Esophagus muscularis mucosa (tissue), 3 donors: ENCODE data around the gene PAQR7.

Experiments
- CTCF ChIP-seq, 3 experiments: fragments of 200-600 bp in 2 of 3; fragments of 450-650 bp in 1 of 3; sonication (generic) in 2 of 3; IDR thresholded peaks; one replicate each; pipeline ENCODE4 v1.5.1; 2017 to 2019; ENCODE audit warnings: antibody characterized with exemption in 3 of 3, mild to moderate bottlenecking in 2 of 3, moderate library complexity in 1 of 3
- POLR2A ChIP-seq: fragments of 450-650 bp; IDR thresholded peaks from one replicate; pipeline ENCODE4 v1.6.1; 2017; ENCODE audit warnings: antibody characterized with exemption, moderate library complexity, mild to moderate bottlenecking, low read depth
- POLR2AphosphoS5 ChIP-seq, 2 donors: sonication (generic); formaldehyde crosslinking; IDR thresholded peaks; one replicate each; pipeline ENCODE4 v1.6.1; 2017; ENCODE audit warnings: antibody characterized with exemption in 2 of 2

DNA sequence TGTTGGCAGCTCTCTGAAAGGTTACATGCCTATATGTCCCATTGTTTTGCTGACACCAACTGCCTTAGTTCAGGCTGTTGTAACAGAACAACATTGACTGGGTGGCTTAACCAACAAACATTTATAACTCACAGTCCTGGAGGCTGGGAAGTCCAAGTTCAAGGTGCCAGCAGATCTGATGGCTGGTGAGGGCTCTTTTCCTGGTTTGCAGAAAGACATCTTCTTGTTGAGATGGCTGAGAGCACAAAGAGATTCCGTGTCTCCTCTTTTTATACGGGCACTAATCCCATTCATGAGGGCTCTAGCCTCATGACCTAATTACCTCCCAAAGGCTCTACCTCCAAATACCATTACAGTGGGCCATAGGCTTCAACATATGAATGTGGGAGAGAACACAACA lies 41.0 kb upstream of the PAQR7 start:
- no peak for TF ChIP-seq CTCF (IDR thresholded peaks at IDR 0.05)
- TF ChIP-seq POLR2A: no peak
- TF ChIP-seq POLR2AphosphoS5 (IDR thresholded peaks at IDR 0.05): no peak
